Activated T-cell treated with anti-CD3 and anti-CD28 coated beads, Interleukin-2, amount 50 U/mL, for 72 hours (primary cell): ENCODE data around the gene FCHSD1. TPM values are rescaled to one million over a fixed set of nuclear protein-coding genes. Genes with fewer than 3 reads are reported as not detected.

ENCODE experiments used
- ATAC-seq, 2 donors: fragments of 150-1000 bp; cut with Tn5 transposase; replicated peaks in 1 of 2; 2 replicates each; pipeline ENCODE4 v1.10.0; 2021; ENCODE audit warnings: moderate library complexity in 2 of 2, mild to moderate bottlenecking in 1 of 2
- DNase-seq, 2 donors: peaks; one replicate each; pipeline ENCODE4 v3.0.0; 2021 to 2022; ENCODE audit warnings: mixed read lengths in 1 of 2
- H3K27ac Mint-ChIP-seq: one replicate; pipeline ENCODE4 v1.8.0; 2022; ENCODE audit warnings: mild to moderate bottlenecking, moderate library complexity, mixed read lengths
- H3K27me3 Mint-ChIP-seq: one replicate; pipeline ENCODE4 v1.8.0; 2022; ENCODE audit warnings: low read depth, mixed read lengths
- H3K36me3 Mint-ChIP-seq, 2 donors: one replicate each; pipeline ENCODE4 v1.8.0; 2022; ENCODE audit warnings: mixed read lengths in 2 of 2, mild to moderate bottlenecking in 1 of 2; ENCODE audit not compliant: insufficient read depth in 2 of 2
- H3K4me1 Mint-ChIP-seq: one replicate; pipeline ENCODE4 v1.8.0; 2022; ENCODE audit warnings: low read depth, mixed read lengths
- H3K4me3 Mint-ChIP-seq, 2 donors: one replicate each; pipeline ENCODE4 v1.8.0; 2022; ENCODE audit warnings: mild to moderate bottlenecking in 2 of 2, mixed read lengths in 2 of 2, moderate library complexity in 2 of 2
- H3K9me3 Mint-ChIP-seq, 2 donors: one replicate each; pipeline ENCODE4 v1.8.0; 2022; ENCODE audit warnings: mixed read lengths in 2 of 2
- total RNA-seq, 2 donors: library from RNA; stranded (reverse); gene quantifications; one replicate each; pipeline ENCODE4 v1.2.3, GENCODE V29; 2022

The FCHSD1 gene
- total RNA-seq, 2 donors from 2014 or later, result 54.1 to 61.1 TPM

- Mint-ChIP-seq H3K27ac (peak overlapping the region; percentile 83), H3K9me3 (no peaks in the 10 kb centered on the region), H3K4me1 (peaks cover 70% of the 10 kb centered on the region), H3K36me3 (peaks cover 0 to 1% of the 10 kb centered on the region in 2 donors), H3K4me3 (peak overlapping the region in 1 of 2 donors; percentile 14), H3K27me3 (no peaks in the 10 kb centered on the region)
- no peak for DNase-seq
- peak in 1 of 2 donors; percentile 16 for ATAC-seq
These were observed 53.8 kb downstream of the FCHSD1 start for GRCh38 chr5:141597394-141597793.

GRCh38 chr5:141596867-141597266, 54.4 kb downstream of the FCHSD1 start:
- no peak for ATAC-seq
- Mint-ChIP-seq H3K27ac (peak overlapping the region; percentile 83), H3K27me3 (no peaks in the 10 kb centered on the region), H3K36me3 (peaks cover 0 to 1% of the 10 kb centered on the region in 2 donors), H3K9me3 (no peaks in the 10 kb centered on the region), H3K4me1 (peaks cover 70% of the 10 kb centered on the region), H3K4me3 (peak overlapping the region in 1 of 2 donors; percentile 55)
- DNase-seq, result no peak

- DNase-seq (no peak), ATAC-seq (no peak)
- H3K4me3 Mint-ChIP-seq, result no peak overlapping the region
- no peaks in the 10 kb centered on the region for H3K27me3 Mint-ChIP-seq
- no peak overlapping the region for H3K27ac Mint-ChIP-seq
- H3K4me1 Mint-ChIP-seq, result peaks cover 25% of the 10 kb centered on the region
- H3K36me3 Mint-ChIP-seq, result peaks cover 3 to 15% of the 10 kb centered on the region in 2 donors
- no peaks in the 10 kb centered on the region for H3K9me3 Mint-ChIP-seq
These were observed 61.1 kb downstream of the FCHSD1 start for GRCh38 chr5:141590127-141590526.

Other genes starting within 250 kb of the FCHSD1 start
- gene PCDHGA9, start 248.6 kb downstream of the FCHSD1 start, total RNA-seq, result under 1 TPM; 0.09 to 0.10 TPM
- under 1 TPM in 1 of 2 donors, not detected in 1; 0.09 TPM for gene PCDHGB6, start 243.4 kb downstream of the FCHSD1 start, total RNA-seq
- gene PCDHGA10, start 238.4 kb downstream of the FCHSD1 start, total RNA-seq, result under 1 TPM; 0.12 TPM
- under 1 TPM in 1 of 2 donors, not detected in 1; 0.17 TPM for gene PCDHGB7, start 233.7 kb downstream of the FCHSD1 start, total RNA-seq
- under 1 TPM in 1 of 2 donors, not detected in 1; 0.22 TPM for gene PCDHGA11, start 230.4 kb downstream of the FCHSD1 start, total RNA-seq
- under 1 TPM; 0.12 to 0.17 TPM for gene PCDHGA12, start 220.9 kb downstream of the FCHSD1 start, total RNA-seq
- gene PCDHGC3, start 175.5 kb downstream of the FCHSD1 start, total RNA-seq, result not detected
- not detected for gene PCDHGC4, start 166.4 kb downstream of the FCHSD1 start, total RNA-seq
- gene PCDHGC5, start 162.3 kb downstream of the FCHSD1 start, total RNA-seq, result not detected
- 100 to 1,000 TPM; 162 to 165 TPM for gene DIAPH1, start 32.4 kb downstream of the FCHSD1 start, total RNA-seq
- gene HDAC3, start 14.6 kb downstream of the FCHSD1 start, total RNA-seq, result 10 to 100 TPM; 64.1 to 69.2 TPM
- 10 to 100 TPM; 14.6 to 19.5 TPM for gene RELL2, start 14.4 kb downstream of the FCHSD1 start, total RNA-seq
- 1 to 10 TPM; 3.2 to 4.1 TPM for gene ARAP3, start 30.8 kb upstream of the FCHSD1 start, total RNA-seq
- under 1 TPM in 1 of 2 donors, not detected in 1; 0.25 TPM for gene PCDH1, start 227.0 kb upstream of the FCHSD1 start, total RNA-seq